ENCODE results near the gene HYPK.
A peak's percentile ranks its signal among the peaks of the same experiment; 100 is the strongest.

HYPK gene

GRCh38 chr15:43776718-43777266, 23.6 kb upstream of the HYPK start, which contains the start of gene ELL3:
TSS of gene ELL3 (minus strand) at chr15:43776966. CDS start at chr15:43776901, 65 bp downstream.
- Histone ChIP-seq H3K27me3 (ENCODE audit: insufficient read depth, low read depth, severe bottlenecking) (no peaks in the 10 kb centered on the region), H3K9me3 (ENCODE audit: severe bottlenecking) (no peaks in the 10 kb centered on the region), H3K4me3 (ENCODE audit: low read depth, low read length) (no peak within 1 kb of the TSS), H3K27ac (no peak within 1 kb of the TSS), H3K36me3 (peaks cover 24% of the 10 kb centered on the region)
- no peak for DNase-seq
- TF ChIP-seq CTCF (IDR thresholded peaks at IDR 0.05; ENCODE audit: low read depth, low read length) = no peak

GRCh38 chr15:43777267-43777914, 23.0 kb upstream of the HYPK start:
- no peaks in the 10 kb centered on the region for H3K27me3 ChIP-seq (ENCODE audit: insufficient read depth, low read depth, severe bottlenecking)
- 0 out of 2 replicates have a peak, but pooled peaks have one; percentile 15 for TF ChIP-seq CTCF (IDR thresholded peaks at IDR 0.05; ENCODE audit: low read depth, low read length)
- H3K4me3 ChIP-seq (ENCODE audit: low read depth, low read length) = no peak overlapping the region
- H3K27ac ChIP-seq = no peak overlapping the region
- DNase-seq = no peak
- H3K9me3 ChIP-seq (ENCODE audit: severe bottlenecking) = no peaks in the 10 kb centered on the region
- peaks cover 18% of the 10 kb centered on the region for H3K36me3 ChIP-seq

DNA sequence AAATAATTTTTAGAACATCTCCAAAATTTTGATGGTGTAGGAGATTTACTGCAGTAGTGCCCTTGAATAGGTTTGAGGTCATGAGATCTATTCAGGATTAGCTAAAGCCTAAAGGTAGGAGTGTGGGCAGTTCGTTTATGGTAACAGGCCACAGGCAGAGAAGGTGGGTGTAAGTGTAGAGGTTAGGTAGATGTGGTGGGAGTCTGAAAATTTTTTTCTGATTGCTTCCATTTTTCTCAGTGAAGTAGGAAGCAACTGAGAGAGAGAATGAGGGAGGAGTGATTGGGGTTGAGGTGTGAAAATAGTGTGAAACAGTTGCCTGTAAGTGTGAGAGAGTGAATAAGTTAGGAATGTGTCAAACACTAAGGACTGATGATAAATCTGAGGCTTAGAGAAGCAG, 21.4 kb upstream of the HYPK start:
- H3K36me3 ChIP-seq = peaks cover 2% of the 10 kb centered on the region
- H3K27me3 ChIP-seq (ENCODE audit: insufficient read depth, low read depth, severe bottlenecking) = no peaks in the 10 kb centered on the region
- H3K9me3 ChIP-seq (ENCODE audit: severe bottlenecking) = no peaks in the 10 kb centered on the region
- TF ChIP-seq CTCF (IDR thresholded peaks at IDR 0.05; ENCODE audit: low read depth, low read length) = no peak
- H3K27ac ChIP-seq = no peak overlapping the region
- no peak overlapping the region for H3K4me3 ChIP-seq (ENCODE audit: low read depth, low read length)
- DNase-seq = no peak

- Histone ChIP-seq H3K27ac (peak overlapping the region; percentile 7; the same call in 1 of the 2 replicates), H3K9me3 (ENCODE audit: severe bottlenecking) (peaks cover 8% of the 10 kb centered on the region)
Observed at GRCh38 chr15:43789409-43789808, 11.0 kb upstream of the HYPK start.

GRCh38 chr15:43791993-43792760, 8.2 kb upstream of the HYPK start, which contains the start of gene SERF2:
TSS of gene SERF2 (plus strand) at chr15:43792320. CDS start at chr15:43792377, 57 bp downstream.
- TF ChIP-seq CTCF (IDR thresholded peaks at IDR 0.05; ENCODE audit: low read depth, low read length) = no peak
- Histone ChIP-seq H3K4me3 (ENCODE audit: low read depth, low read length) (peak within 1 kb of the TSS; percentile 94), H3K36me3 (peaks cover 50% of the 10 kb centered on the region), H3K27ac (peak within 1 kb of the TSS; percentile 95), H3K27me3 (ENCODE audit: insufficient read depth, low read depth, severe bottlenecking) (no peaks in the 10 kb centered on the region), H3K9me3 (ENCODE audit: severe bottlenecking) (peaks cover 5% of the 10 kb centered on the region)
- peak; percentile 100 for DNase-seq

More at GRCh38 chr15:43789409-43789808, 11.0 kb upstream of the HYPK start:
- Histone ChIP-seq H3K36me3 (peaks cover 22% of the 10 kb centered on the region), H3K27me3 (ENCODE audit: insufficient read depth, low read depth, severe bottlenecking) (no peaks in the 10 kb centered on the region), H3K4me3 (ENCODE audit: low read depth, low read length) (no peak overlapping the region)
- DNase-seq = no peak
- no peak for TF ChIP-seq CTCF (IDR thresholded peaks at IDR 0.05; ENCODE audit: low read depth, low read length)

All from WERI-Rb-1 (cell line).